Measurements from ENCODE around the gene CLEC11A.

DNA sequence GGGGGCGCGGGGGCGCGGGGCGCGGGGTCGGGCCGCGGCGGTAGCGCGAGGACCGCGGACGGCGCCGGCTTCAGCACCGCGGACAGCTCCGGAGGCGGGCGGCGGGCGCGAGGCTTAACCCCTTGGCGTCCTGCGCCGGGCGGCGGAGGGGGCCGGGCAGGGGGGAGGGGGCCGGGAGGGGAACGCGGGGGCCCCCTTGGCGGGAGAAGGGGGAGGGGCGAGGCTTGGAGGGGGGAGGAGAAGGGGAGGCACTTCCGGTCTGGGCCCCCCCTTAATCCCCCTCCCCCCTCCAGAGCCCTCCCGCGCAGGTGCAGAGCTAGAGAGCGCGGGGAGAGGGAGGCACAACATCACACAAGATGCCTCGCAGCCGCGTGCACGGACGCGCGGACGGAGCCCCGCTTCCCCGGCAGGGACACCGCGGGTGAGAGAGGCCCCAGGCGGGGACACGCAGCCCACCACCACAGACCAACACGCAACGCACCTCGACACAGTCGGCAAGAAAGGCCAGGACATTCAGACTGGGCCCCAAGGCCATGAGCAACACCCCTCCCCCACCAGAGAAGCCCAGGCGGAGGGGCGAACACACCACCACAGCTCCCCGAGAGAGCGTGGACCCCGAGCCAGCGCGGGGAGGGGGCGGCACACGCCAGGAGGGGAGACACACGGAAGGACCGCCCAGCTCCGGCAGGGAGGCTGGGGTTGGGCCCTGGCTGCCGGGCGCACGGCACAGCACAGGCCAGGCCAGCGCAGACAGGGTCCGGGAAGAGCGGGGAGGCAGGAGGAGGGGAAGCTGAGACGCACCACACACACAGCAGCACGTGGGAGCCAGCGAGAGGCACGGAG, 27.7 kb upstream of the CLEC11A start:
- TF ChIP-seq, protein P1, sequence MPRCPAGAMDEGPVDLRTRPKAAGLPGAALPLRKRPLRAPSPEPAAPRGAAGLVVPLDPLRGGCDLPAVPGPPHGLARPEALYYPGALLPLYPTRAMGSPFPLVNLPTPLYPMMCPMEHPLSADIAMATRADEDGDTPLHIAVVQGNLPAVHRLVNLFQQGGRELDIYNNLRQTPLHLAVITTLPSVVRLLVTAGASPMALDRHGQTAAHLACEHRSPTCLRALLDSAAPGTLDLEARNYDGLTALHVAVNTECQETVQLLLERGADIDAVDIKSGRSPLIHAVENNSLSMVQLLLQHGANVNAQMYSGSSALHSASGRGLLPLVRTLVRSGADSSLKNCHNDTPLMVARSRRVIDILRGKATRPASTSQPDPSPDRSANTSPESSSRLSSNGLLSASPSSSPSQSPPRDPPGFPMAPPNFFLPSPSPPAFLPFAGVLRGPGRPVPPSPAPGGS (IDR thresholded peaks at IDR 0.05; ENCODE audit: borderline replicate concordance, insufficient read depth, low read depth, low read length, poor library complexity, severe bottlenecking), result no peak
- TF ChIP-seq EZH2 (IDR thresholded peaks at IDR 0.05; ENCODE audit: borderline replicate concordance, control insufficient read depth, low read depth, low read length) (no peak), CTCF (IDR thresholded peaks at IDR 0.05 in 2 of 3, conservative IDR thresholded peaks at IDR 0.05 in 1 of 3; ENCODE audit: control insufficient read depth in 2 of 3, extremely low read depth in 1 of 3, insufficient read depth in 1 of 3, low read depth in 3 of 3, low read length in 3 of 3) (no peak), KLF5 (IDR thresholded peaks at IDR 0.05; ENCODE audit: partially characterized antibody) (no peak), RFX5 (IDR thresholded peaks at IDR 0.05; ENCODE audit: low read depth, low read length) (no peak), RAD21 (IDR thresholded peaks at IDR 0.05; ENCODE audit: insufficient read depth, low read depth, low read length) (no peak), SRF (IDR thresholded peaks at IDR 0.05; ENCODE audit: low read depth in 2 of 2, low read length in 2 of 2) (no peak), BMI1 (IDR thresholded peaks at IDR 0.05; ENCODE audit: borderline replicate concordance) (no peak), JUNB (IDR thresholded peaks at IDR 0.05) (no peak), NR2C2 (IDR thresholded peaks at IDR 0.05; ENCODE audit: borderline replicate concordance, control insufficient read depth, insufficient read length, low read depth) (no peak), YY1 (IDR thresholded peaks at IDR 0.05; ENCODE audit: low read depth, low read length) (no peak), POLR2A (IDR thresholded peaks at IDR 0.05; ENCODE audit: low read depth, low read length) (no peak), REST (IDR thresholded peaks at IDR 0.05; ENCODE audit: low read depth, low read length) (peak; percentile 65)
- TF ChIP-seq, protein P2, sequence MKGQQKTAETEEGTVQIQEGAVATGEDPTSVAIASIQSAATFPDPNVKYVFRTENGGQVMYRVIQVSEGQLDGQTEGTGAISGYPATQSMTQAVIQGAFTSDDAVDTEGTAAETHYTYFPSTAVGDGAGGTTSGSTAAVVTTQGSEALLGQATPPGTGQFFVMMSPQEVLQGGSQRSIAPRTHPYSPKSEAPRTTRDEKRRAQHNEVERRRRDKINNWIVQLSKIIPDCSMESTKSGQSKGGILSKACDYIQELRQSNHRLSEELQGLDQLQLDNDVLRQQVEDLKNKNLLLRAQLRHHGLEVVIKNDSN (IDR thresholded peaks at IDR 0.05; ENCODE audit: borderline replicate concordance, extremely low read length, insufficient read depth, low read depth, low read length), result no peak
